GM12865 (cell line): ENCODE results near the gene EEFSEC.

Experiments used
- DNase-seq: peaks from one replicate; pipeline ENCODE4 v3.0.0; 2010; ENCODE audit warnings: low read depth
- H3K4me3 ChIP-seq: 2 replicates; pipeline ENCODE4 v1.5.1; 2011; ENCODE audit warnings: mild to moderate bottlenecking, low read depth, low read length, control low read depth
- CTCF ChIP-seq: IDR thresholded peaks from 2 replicates; pipeline ENCODE4 v1.5.1; 2011; ENCODE audit warnings: low read length, control low read depth, low read depth, inconsistent platforms; ENCODE audit not compliant: insufficient read depth; ENCODE audit errors: missing control alignments

The EEFSEC gene

GRCh38 chr3:128307781-128308469 is 154.6 kb downstream of the EEFSEC start:
- DNase-seq: no peak
- H3K4me3 ChIP-seq: no peak overlapping the region
- no peak for TF ChIP-seq CTCF

GRCh38 chr3:128309026-128309425 is 155.7 kb downstream of the EEFSEC start:
- no peak for TF ChIP-seq CTCF
- no peak overlapping the region for H3K4me3 ChIP-seq
- DNase-seq: no peak

GRCh38 chr3:128310286-128311058 is 157.2 kb downstream of the EEFSEC start:
- DNase-seq: no peak
- TF ChIP-seq CTCF: no peak
- no peak overlapping the region for H3K4me3 ChIP-seq

GRCh38 chr3:128311441-128311844 is 158.2 kb downstream of the EEFSEC start:
- no peak for TF ChIP-seq CTCF
- no peak overlapping the region for H3K4me3 ChIP-seq
- no peak for DNase-seq

- no peak for TF ChIP-seq CTCF
- no peak for DNase-seq
- no peak overlapping the region for H3K4me3 ChIP-seq
Observed at GRCh38 chr3:128312271-128312670, 159.0 kb downstream of the EEFSEC start.

- TF ChIP-seq CTCF: no peak
- DNase-seq: no peak
- no peak overlapping the region for H3K4me3 ChIP-seq
Observed at GRCh38 chr3:128313071-128313725, 159.9 kb downstream of the EEFSEC start.
